Measurements from ENCODE around the gene DCUN1D5. TPM values are rescaled to one million over a fixed set of nuclear protein-coding genes. Genes with fewer than 3 reads are reported as not detected.

The DCUN1D5 gene
- total and polyA plus RNA-seq, 4 donors = 12.0 to 17.7 (median 15.1) TPM

GRCh38 chr11:103067118-103067517, 24.8 kb downstream of the DCUN1D5 start:
- Histone ChIP-seq H3K27ac (ENCODE audit: low read depth in 1 of 2, low read length in 2 of 2) (no peak overlapping the region), H3K4me3 (ENCODE audit: low read depth in 1 of 3, low read length in 3 of 3) (no peak overlapping the region), H3K4me1 (ENCODE audit: control insufficient read depth in 4 of 4, insufficient read depth in 4 of 4, low read length in 3 of 4) (peaks cover 0 to 7% (median 1%) of the 10 kb centered on the region in 4 donors), H3K36me3 (ENCODE audit: control insufficient read depth in 4 of 4, insufficient read depth in 3 of 4, low read depth in 1 of 4, low read length in 3 of 4) (peaks cover 0 to 9% (median 6%) of the 10 kb centered on the region in 4 donors), H3K9me3 (ENCODE audit: control insufficient read depth in 4 of 4, low read length in 3 of 4) (no peaks in the 10 kb centered on the region), H3K9ac (ENCODE audit: low read depth in 1 of 2, low read length in 2 of 2) (no peak overlapping the region), H3K27me3 (ENCODE audit: control insufficient read depth in 4 of 4, insufficient read depth in 4 of 4, low read length in 3 of 4) (no peaks in the 10 kb centered on the region)
- TF ChIP-seq ZBTB33 (IDR thresholded peaks at IDR 0.05) (no peak), FOXA1 (IDR thresholded peaks at IDR 0.05) (no peak), SP1 (IDR thresholded peaks at IDR 0.05) (no peak), GABPA (IDR thresholded peaks at IDR 0.05 in 1 of 2, conservative IDR thresholded peaks at IDR 0.05 in 1 of 2) (no peak), TAF1 (conservative IDR thresholded peaks at IDR 0.05) (no peak), RAD21 (IDR thresholded peaks at IDR 0.05) (no peak), JUND (IDR thresholded peaks at IDR 0.05) (no peak), CTCF (IDR thresholded peaks at IDR 0.05; ENCODE audit: low read depth, low read length, missing input control) (no peak), FOXA2 (IDR thresholded peaks at IDR 0.05) (no peak), HNF4A (conservative IDR thresholded peaks at IDR 0.05) (no peak), YY1 (IDR thresholded peaks at IDR 0.05) (no peak), REST (IDR thresholded peaks at IDR 0.05) (no peak), MAX (IDR thresholded peaks at IDR 0.05) (no peak), EGR1 (IDR thresholded peaks at IDR 0.05; ENCODE audit: low read depth in 2 of 2) (no peak)
- WGBS = 91% methylated on average over 1 of the region's 1 CpG
- no peak for DNase-seq (ENCODE audit: low spot score)

GRCh38 chr11:103061656-103062055, 30.3 kb downstream of the DCUN1D5 start:
- DNase-seq (ENCODE audit: low spot score) = no peak
- Histone ChIP-seq H3K4me1 (ENCODE audit: control insufficient read depth in 4 of 4, insufficient read depth in 4 of 4, low read length in 3 of 4) (no peaks in the 10 kb centered on the region), H3K9me3 (ENCODE audit: control insufficient read depth in 4 of 4, low read length in 3 of 4) (no peaks in the 10 kb centered on the region), H3K27me3 (ENCODE audit: control insufficient read depth in 4 of 4, insufficient read depth in 4 of 4, low read length in 3 of 4) (no peaks in the 10 kb centered on the region), H3K9ac (ENCODE audit: low read depth in 1 of 2, low read length in 2 of 2) (no peak overlapping the region), H3K4me3 (ENCODE audit: low read depth in 1 of 3, low read length in 3 of 3) (no peak overlapping the region), H3K36me3 (ENCODE audit: control insufficient read depth in 4 of 4, insufficient read depth in 3 of 4, low read depth in 1 of 4, low read length in 3 of 4) (peaks cover 0 to 17% (median 11%) of the 10 kb centered on the region in 4 donors), H3K27ac (ENCODE audit: low read depth in 1 of 2, low read length in 2 of 2) (no peak overlapping the region)
- no peak for TF ChIP-seq CTCF (IDR thresholded peaks at IDR 0.05; ENCODE audit: low read depth, low read length, missing input control)
- TF ChIP-seq SP1 (IDR thresholded peaks at IDR 0.05) = no peak
- no peak for TF ChIP-seq FOXA1 (IDR thresholded peaks at IDR 0.05)
- no peak for TF ChIP-seq ATF3 (IDR thresholded peaks at IDR 0.05)
- TF ChIP-seq HNF4A (conservative IDR thresholded peaks at IDR 0.05) = no peak
- TF ChIP-seq NR2F2 (IDR thresholded peaks at IDR 0.05) = no peak
- no peak for TF ChIP-seq RAD21 (IDR thresholded peaks at IDR 0.05)
- TF ChIP-seq HNF4G (IDR thresholded peaks at IDR 0.05) = no peak
- TF ChIP-seq EGR1 (IDR thresholded peaks at IDR 0.05; ENCODE audit: low read depth in 2 of 2) = no peak
- no peak for TF ChIP-seq REST (IDR thresholded peaks at IDR 0.05)
- WGBS = 98% methylated on average over 1 of the region's 1 CpG
